ENCODE measurements around the gene CYP27C1. TPM values are rescaled to one million over a fixed set of nuclear protein-coding genes. Genes with fewer than 3 reads are reported as not detected.
"Not testable (repeated sequence)": the region's sequence is repeated elsewhere in the genome, so short reads cannot be mapped to it uniquely, and the experiment has no call there.

CYP27C1 gene
- total and polyA plus RNA-seq, 7 donors, result 0.01 to 0.21 (median 0.11) TPM; not detected in 1

- Histone ChIP-seq H3K27me3 (ENCODE audit: insufficient read depth in 3 of 3, low read length in 2 of 3) (no peaks in the 10 kb centered on the region), H3K27ac (no peak overlapping the region), H3K36me3 (ENCODE audit: insufficient read depth in 1 of 2, low read depth in 1 of 2) (no peaks in the 10 kb centered on the region), H3K4me3 (no peak overlapping the region), H3K9me3 (no peaks in the 10 kb centered on the region), H3K4me1 (peaks cover 19% of the 10 kb centered on the region)
- DNase-seq (no peak), ATAC-seq (no peak)
- intact Hi-C loops (cut with DNase I), result no loop called here
- 74 to 77% (median 77%) methylated on average over 3 of the region's 3 CpGs for WGBS, 3 donors
- TF ChIP-seq CTCF (IDR thresholded peaks at IDR 0.05), result no peak
Measured at GRCh38 chr2:127163921-127164320, 56.2 kb downstream of the CYP27C1 start.

- H3K9me3 ChIP-seq; H3K27ac ChIP-seq; intact Hi-C loops (cut with DNase I); H3K4me3 ChIP-seq; H3K27me3 ChIP-seq (ENCODE audit: insufficient read depth in 3 of 3, low read length in 2 of 3); H3K36me3 ChIP-seq (ENCODE audit: insufficient read depth in 1 of 2, low read depth in 1 of 2); DNase-seq; ATAC-seq: not testable (repeated sequence)
- WGBS, 3 donors, result 95 to 97% (median 95%) methylated on average over 7 of the region's 7 CpGs
- H3K4me1 ChIP-seq, result peaks cover 19% of the 10 kb centered on the region
Measured at GRCh38 chr2:127163090-127163406, 57.1 kb downstream of the CYP27C1 start.

- peaks cover 20% of the 10 kb centered on the region for H3K4me1 ChIP-seq
- intact Hi-C loops (cut with DNase I), result no loop called here
- no peak overlapping the region for H3K27ac ChIP-seq
- no peak overlapping the region for H3K4me3 ChIP-seq
- H3K27me3 ChIP-seq (ENCODE audit: insufficient read depth in 3 of 3, low read length in 2 of 3), result no peaks in the 10 kb centered on the region
- H3K9me3 ChIP-seq, result no peaks in the 10 kb centered on the region
- 97 to 98% (median 98%) methylated on average over 7 of the region's 7 CpGs for WGBS, 3 donors
- H3K36me3 ChIP-seq (ENCODE audit: insufficient read depth in 1 of 2, low read depth in 1 of 2), result no peaks in the 10 kb centered on the region
- ATAC-seq (no peak), DNase-seq (no peak)
- TF ChIP-seq CTCF (IDR thresholded peaks at IDR 0.05), result no peak
Measured at GRCh38 chr2:127162261-127163089, 57.6 kb downstream of the CYP27C1 start.

GRCh38 chr2:127161176-127162136 is 58.6 kb downstream of the CYP27C1 start:
- H3K27ac ChIP-seq, result no peak overlapping the region
- H3K27me3 ChIP-seq (ENCODE audit: insufficient read depth in 3 of 3, low read length in 2 of 3), result no peaks in the 10 kb centered on the region
- H3K4me3 ChIP-seq, result no peak overlapping the region
- no peak for TF ChIP-seq CTCF (IDR thresholded peaks at IDR 0.05)
- WGBS, 3 donors, result 66 to 84% (median 76%) methylated on average over 12 of the region's 12 CpGs
- ATAC-seq, result no peak
- peaks cover 28% of the 10 kb centered on the region for H3K4me1 ChIP-seq
- H3K9me3 ChIP-seq, result no peaks in the 10 kb centered on the region
- no peak for DNase-seq
- no peaks in the 10 kb centered on the region for H3K36me3 ChIP-seq (ENCODE audit: insufficient read depth in 1 of 2, low read depth in 1 of 2)
- intact Hi-C loops (cut with DNase I), result no loop called here

GRCh38 chr2:127160676-127161075 is 59.4 kb downstream of the CYP27C1 start:
- peaks cover 23% of the 10 kb centered on the region for H3K4me1 ChIP-seq
- no peaks in the 10 kb centered on the region for H3K9me3 ChIP-seq
- no peak for TF ChIP-seq CTCF (IDR thresholded peaks at IDR 0.05)
- H3K36me3 ChIP-seq (ENCODE audit: insufficient read depth in 1 of 2, low read depth in 1 of 2), result no peaks in the 10 kb centered on the region
- H3K27ac ChIP-seq, result no peak overlapping the region
- no peak for ATAC-seq
- 65 to 91% (median 77%) methylated on average over 3 of the region's 3 CpGs for WGBS, 3 donors
- H3K4me3 ChIP-seq, result no peak overlapping the region
- DNase-seq, result no peak
- H3K27me3 ChIP-seq (ENCODE audit: insufficient read depth in 3 of 3, low read length in 2 of 3), result no peaks in the 10 kb centered on the region
- intact Hi-C loops (cut with DNase I), result no loop called here

Measured in psoas muscle (tissue), 8 donors.